ENCODE measurements around the gene GPR146.

DNA sequence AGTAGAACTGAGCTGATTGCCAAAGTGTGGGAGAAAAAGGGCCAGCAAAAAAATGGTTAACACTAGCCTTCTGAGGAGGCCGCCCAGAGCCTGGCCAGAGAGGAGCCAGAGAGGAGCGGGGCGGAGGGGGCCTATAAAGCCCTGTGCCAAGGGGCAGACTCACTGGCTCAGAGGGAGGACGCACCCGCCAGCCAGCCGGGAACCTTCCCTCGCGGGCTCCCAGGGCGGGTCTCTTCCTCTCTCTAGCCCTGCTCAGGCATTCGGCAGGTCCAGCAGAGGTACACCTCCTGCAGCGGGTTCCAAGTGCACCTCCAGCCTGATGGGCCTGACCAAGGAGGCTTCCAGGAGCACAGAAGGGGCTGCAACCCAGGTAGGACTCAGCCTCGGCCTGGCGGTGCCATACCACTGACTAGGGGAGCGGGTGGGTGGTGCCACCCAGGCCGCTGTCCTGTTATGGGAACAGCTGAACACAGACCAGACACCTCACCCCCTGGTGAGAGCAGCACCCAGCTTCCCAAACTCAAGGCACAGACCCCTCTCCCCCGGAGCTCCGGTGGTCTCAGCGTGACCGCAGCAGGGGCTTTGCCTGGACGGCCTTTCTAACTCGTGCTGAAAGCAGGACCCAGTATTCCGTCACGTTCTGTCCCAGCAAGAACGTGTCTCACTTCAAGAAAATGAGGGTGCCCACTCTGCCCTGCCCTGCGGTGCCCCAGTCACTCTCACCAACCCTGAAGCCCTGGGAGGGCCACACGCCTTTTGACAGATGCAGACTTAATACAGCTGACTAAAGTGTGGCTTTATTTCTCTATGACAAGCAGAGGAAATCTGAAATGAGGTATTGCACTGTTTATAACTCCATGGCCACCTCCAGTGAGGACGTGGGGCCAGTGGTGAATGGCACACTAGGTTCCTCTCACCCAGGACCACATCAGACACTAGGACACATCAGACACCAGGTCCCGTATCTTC is 43.9 kb downstream of the GPR146 start, which contains the start of gene GPER1:
- TF ChIP-seq POLR2AphosphoS5 (IDR thresholded peaks at IDR 0.05; ENCODE audit: borderline replicate concordance, low read depth, low read length) (no peak), EZH2 (IDR thresholded peaks at IDR 0.05) (no peak), FOXP2 (optimal IDR thresholded peaks at IDR 0.05; ENCODE audit: control extremely low read depth, extremely low read length, insufficient read depth) (no peak)
